ENCODE results near the gene ARRB2. TPM values are rescaled to one million over a fixed set of nuclear protein-coding genes. Genes with fewer than 3 reads are reported as not detected.

Gene ARRB2
- polyA plus RNA-seq (7.5 to 12.8 TPM (median 11.5 TPM) in 3 replicates), polyA minus RNA-seq (5.7 to 18.7 TPM (median 8.0 TPM) in 3 replicates)
- 4.0 TPM for polyA plus RNA-seq (2011; ENCODE audit: low read depth)
- polyA plus RNA-seq (2011; cell fraction: cytosol; rRNA removed): 6.7 and 9.1 TPM in 2 replicates
- 5.7 and 7.8 TPM in 2 replicates for polyA plus RNA-seq (2011; cell fraction: nucleus; rRNA removed)
- 11.0 and 17.2 TPM in 2 replicates for polyA plus RNA-seq (2012; ENCODE audit: low replicate concordance)
- polyA minus RNA-seq (2011; cell fraction: cytosol; rRNA and poly(A)+ RNA removed): 5.9 TPM
- 2.0 and 2.2 TPM in 2 replicates for polyA minus RNA-seq (2011; cell fraction: nucleus; rRNA and poly(A)+ RNA removed)

GRCh38 chr17:4709794-4710692, at the start of gene ARRB2:
ARRB2 (plus strand) TSS chr17:4710632; CDS start chr17:4710722, 90 bp downstream.
- Histone ChIP-seq H3K9ac (ENCODE audit: control insufficient read depth, extremely low read depth, insufficient read depth, low read length) (peak within 1 kb of the TSS; percentile 67), H4K20me1 (ENCODE audit: control insufficient read depth, extremely low read depth, insufficient read depth, low read length) (no peaks in the 10 kb centered on the region), H3K27me3 (ENCODE audit: control insufficient read depth, extremely low read depth, insufficient read depth, low read length) (no peaks in the 10 kb centered on the region), H3K9me1 (ENCODE audit: control insufficient read depth, extremely low read depth, insufficient read depth, low read length) (no peaks in the 10 kb centered on the region), H3K27ac (ENCODE audit: control insufficient read depth, insufficient read depth, low read length) (peak within 1 kb of the TSS; percentile 27), H3K9me3 (ENCODE audit: control insufficient read depth, low read depth, low read length) (no peaks in the 10 kb centered on the region), H3K4me2 (ENCODE audit: control insufficient read depth, extremely low read depth, insufficient read depth, low read depth, low read length) (peak within 1 kb of the TSS; percentile 72), H3K4me3 (ENCODE audit: control insufficient read depth in 2 of 3, extremely low read depth in 1 of 3, insufficient read depth in 2 of 3, low read depth in 1 of 3, low read length in 3 of 3) (peak within 1 kb of the TSS; percentile 58 to 78 (median 70)), H3K4me1 (ENCODE audit: control insufficient read depth, extremely low read depth, insufficient read depth, low read length) (peaks cover 9% of the 10 kb centered on the region), H3K79me2 (ENCODE audit: control insufficient read depth, insufficient read depth, low read length) (no peaks in the 10 kb centered on the region), H2AFZ (ENCODE audit: control insufficient read depth, low read length) (peak within 1 kb of the TSS; percentile 76), H3K36me3 (ENCODE audit: control insufficient read depth in 2 of 2, extremely low read depth in 1 of 2, insufficient read depth in 2 of 2, low read length in 2 of 2) (no peaks in the 10 kb centered on the region)
- dilution Hi-C loops (cut with MboI; ENCODE audit: extremely low pct_ligation_motif_present, low sequenced_read_pairs): no loop called here
- TF ChIP-seq EZH2 (IDR thresholded peaks at IDR 0.05; ENCODE audit: low read length) (no peak), CTCF (optimal IDR thresholded peaks at IDR 0.05 in 1 of 3, IDR thresholded peaks at IDR 0.05 in 1 of 3, conservative IDR thresholded peaks at IDR 0.05 in 1 of 3; ENCODE audit: extremely low read depth in 1 of 3, insufficient read depth in 2 of 3, low read length in 3 of 3) (peak; percentile 71 to 79 (median 76))
- peak; percentile 83 for DNase-seq (ENCODE audit: low read depth, low spot score)
- peak; percentile 83 for FAIRE-seq

- no peaks in the 10 kb centered on the region for H3K36me3 ChIP-seq (ENCODE audit: control insufficient read depth in 2 of 2, extremely low read depth in 1 of 2, insufficient read depth in 2 of 2, low read length in 2 of 2)
- H3K9me3 ChIP-seq (ENCODE audit: control insufficient read depth, low read depth, low read length): no peaks in the 10 kb centered on the region
- no peaks in the 10 kb centered on the region for H3K79me2 ChIP-seq (ENCODE audit: control insufficient read depth, insufficient read depth, low read length)
- no peaks in the 10 kb centered on the region for H3K9me1 ChIP-seq (ENCODE audit: control insufficient read depth, extremely low read depth, insufficient read depth, low read length)
- FAIRE-seq: no peak
- H3K4me3 ChIP-seq (ENCODE audit: control insufficient read depth in 2 of 3, extremely low read depth in 1 of 3, insufficient read depth in 2 of 3, low read depth in 1 of 3, low read length in 3 of 3): no peak overlapping the region
- dilution Hi-C loops (cut with MboI; ENCODE audit: extremely low pct_ligation_motif_present, low sequenced_read_pairs): no loop called here
- no peak for TF ChIP-seq EZH2 (IDR thresholded peaks at IDR 0.05; ENCODE audit: low read length)
- no peak for TF ChIP-seq CTCF (optimal IDR thresholded peaks at IDR 0.05 in 1 of 3, IDR thresholded peaks at IDR 0.05 in 1 of 3, conservative IDR thresholded peaks at IDR 0.05 in 1 of 3; ENCODE audit: extremely low read depth in 1 of 3, insufficient read depth in 2 of 3, low read length in 3 of 3)
- H3K27ac ChIP-seq (ENCODE audit: control insufficient read depth, insufficient read depth, low read length): no peak overlapping the region
- H3K4me1 ChIP-seq (ENCODE audit: control insufficient read depth, extremely low read depth, insufficient read depth, low read length): no peaks in the 10 kb centered on the region
- no peak for DNase-seq (ENCODE audit: low read depth, low spot score)
- no peak overlapping the region for H2AFZ ChIP-seq (ENCODE audit: control insufficient read depth, low read length)
- no peaks in the 10 kb centered on the region for H4K20me1 ChIP-seq (ENCODE audit: control insufficient read depth, extremely low read depth, insufficient read depth, low read length)
- no peak overlapping the region for H3K4me2 ChIP-seq (ENCODE audit: control insufficient read depth, extremely low read depth, insufficient read depth, low read depth, low read length)
- H3K27me3 ChIP-seq (ENCODE audit: control insufficient read depth, extremely low read depth, insufficient read depth, low read length): peaks cover 19% of the 10 kb centered on the region
- H3K9ac ChIP-seq (ENCODE audit: control insufficient read depth, extremely low read depth, insufficient read depth, low read length): no peak overlapping the region
Measured at GRCh38 chr17:4663711-4664110, 46.7 kb upstream of the ARRB2 start.
